Gastrocnemius medialis (tissue), 4 donors: ENCODE results near the gene ATRNL1. TPM values are rescaled to one million over a fixed set of nuclear protein-coding genes. Genes with fewer than 3 reads are reported as not detected.

Source experiments
- ATAC-seq, 2 donors: fragments of 150-250 bp; one replicate each; pipeline ENCODE4 v1.9.1; 2016
- DNase-seq, 2 donors: peaks; one replicate each; pipeline ENCODE4 v3.0.0-alpha.2; 2019
- H3K27ac ChIP-seq, 4 donors: fragments of 200-600 bp; sonication (generic); 1 replicate in 1 of 4; 2 replicates in 3 of 4; pipeline ENCODE4 v1.5.1; 2016 to 2018; ENCODE audit warnings: mild to moderate bottlenecking in 2 of 4, moderate library complexity in 1 of 4
- H3K27me3 ChIP-seq, 3 donors: fragments of 200-600 bp; sonication (generic) in 2 of 3; 1 replicate in 1 of 3; 2 replicates in 2 of 3; pipeline versions ENCODE4 v1.5.1 to v1.6.0; 2016 to 2019; ENCODE audit warnings: mild to moderate bottlenecking in 1 of 3, moderate library complexity in 1 of 3
- H3K36me3 ChIP-seq, 2 donors: fragments of 200-600 bp; sonication (generic) in 1 of 2; one replicate each; pipeline ENCODE4 v1.5.1; 2017 to 2018
- H3K4me1 ChIP-seq, 2 donors: fragments of 200-600 bp; sonication (generic) in 1 of 2; one replicate each; pipeline ENCODE4 v1.5.1; 2016 to 2017; ENCODE audit warnings: mild to moderate bottlenecking in 2 of 2
- H3K4me3 ChIP-seq, 4 donors: fragments of 200-600 bp; sonication (generic) in 3 of 4; 1 replicate in 1 of 4; 2 replicates in 3 of 4; pipeline ENCODE4 v1.5.1; 2016 to 2019; ENCODE audit warnings: mild to moderate bottlenecking in 2 of 4
- H3K9me3 ChIP-seq, 3 donors: fragments of 200-600 bp; sonication (generic) in 2 of 3; 1 replicate in 1 of 3; 2 replicates in 2 of 3; pipeline ENCODE4 v1.5.1; 2016 to 2019
- CTCF ChIP-seq, 5 experiments: fragments of 450-650 bp in 3 of 5; fragments of 200-600 bp in 2 of 5; sonication (generic) in 2 of 5; IDR thresholded peaks in 4 of 5; conservative IDR thresholded peaks in 1 of 5; 1 replicate in 4 of 5; 2 replicates in 1 of 5; pipeline ENCODE4 v1.5.1; 2016 to 2019; ENCODE audit warnings: antibody characterized with exemption in 5 of 5, mild to moderate bottlenecking in 3 of 5, moderate library complexity in 3 of 5
- POLR2A ChIP-seq, 2 donors: fragments of 450-650 bp; IDR thresholded peaks; one replicate each; pipeline ENCODE4 v1.6.1; 2017; ENCODE audit warnings: antibody characterized with exemption in 2 of 2, mild to moderate bottlenecking in 2 of 2, moderate library complexity in 2 of 2
- in situ Hi-C, 4 donors: fragments of 200-750 bp; cut with MboI; loops; one replicate each; pipeline versions ENCODE4 v1.15.0 to v1.8.0; 2017; ENCODE audit warnings: low sequenced_read_pairs in 4 of 4
- intact Hi-C: fragments of 100-400 bp; cut with DNase I; formaldehyde crosslinking; loops from one replicate; pipeline ENCODE4 v1.15.1; 2023; ENCODE audit warnings: low total_unique reads
- total RNA-seq, 4 donors: library from RNA; depleted of rRNA; stranded (reverse); fragments of >200 nt; gene quantifications; one replicate each; pipeline versions ENCODE4 v1.1.0 to v1.2.3, GENCODE V29; 2016

Gene ATRNL1
- total RNA-seq, 4 donors from 2014 or later = 1.6 to 10.8 (median 3.8) TPM

GRCh38 chr10:115902596-115902995 lies 809.4 kb downstream of the ATRNL1 start:
- Histone ChIP-seq H3K36me3 (no peaks in the 10 kb centered on the region), H3K4me3 (no peak overlapping the region), H3K27me3 (no peaks in the 10 kb centered on the region), H3K27ac (no peak overlapping the region), H3K9me3 (no peaks in the 10 kb centered on the region), H3K4me1 (no peaks in the 10 kb centered on the region)
- ATAC-seq (no peak), DNase-seq (no peak)
- intact Hi-C loops = no loop called here
- TF ChIP-seq POLR2A (IDR thresholded peaks at IDR 0.05) (no peak), CTCF (IDR thresholded peaks at IDR 0.05 in 4 of 5, conservative IDR thresholded peaks at IDR 0.05 in 1 of 5) (no peak)
- in situ Hi-C loops = no loop called here

GRCh38 chr10:115903207-115903606 lies 810.0 kb downstream of the ATRNL1 start:
- Histone ChIP-seq H3K27me3 (no peaks in the 10 kb centered on the region), H3K27ac (no peak overlapping the region), H3K9me3 (no peaks in the 10 kb centered on the region), H3K4me3 (no peak overlapping the region), H3K4me1 (no peaks in the 10 kb centered on the region), H3K36me3 (no peaks in the 10 kb centered on the region)
- DNase-seq (no peak), ATAC-seq (no peak)
- TF ChIP-seq POLR2A (IDR thresholded peaks at IDR 0.05) (no peak), CTCF (IDR thresholded peaks at IDR 0.05 in 4 of 5, conservative IDR thresholded peaks at IDR 0.05 in 1 of 5) (no peak)
- in situ Hi-C loops = no loop called here
- intact Hi-C loops = no loop called here

GRCh38 chr10:115903845-115904244 lies 810.7 kb downstream of the ATRNL1 start:
- no peaks in the 10 kb centered on the region for H3K36me3 ChIP-seq
- H3K4me1 ChIP-seq = no peaks in the 10 kb centered on the region
- intact Hi-C loops = no loop called here
- H3K9me3 ChIP-seq = no peaks in the 10 kb centered on the region
- no peaks in the 10 kb centered on the region for H3K27me3 ChIP-seq
- DNase-seq = no peak
- ATAC-seq = no peak
- TF ChIP-seq POLR2A (IDR thresholded peaks at IDR 0.05) (no peak), CTCF (IDR thresholded peaks at IDR 0.05 in 4 of 5, conservative IDR thresholded peaks at IDR 0.05 in 1 of 5) (no peak)
- no peak overlapping the region for H3K4me3 ChIP-seq
- no peak overlapping the region for H3K27ac ChIP-seq
- in situ Hi-C loops = no loop called here

- no peak overlapping the region for H3K27ac ChIP-seq
- no peaks in the 10 kb centered on the region for H3K4me1 ChIP-seq
- in situ Hi-C loops = no loop called here
- no peaks in the 10 kb centered on the region for H3K9me3 ChIP-seq
- TF ChIP-seq CTCF (IDR thresholded peaks at IDR 0.05 in 4 of 5, conservative IDR thresholded peaks at IDR 0.05 in 1 of 5) (no peak), POLR2A (IDR thresholded peaks at IDR 0.05) (no peak)
- DNase-seq (no peak), ATAC-seq (no peak)
- no peaks in the 10 kb centered on the region for H3K36me3 ChIP-seq
- H3K4me3 ChIP-seq = no peak overlapping the region
- H3K27me3 ChIP-seq = no peaks in the 10 kb centered on the region
- intact Hi-C loops = no loop called here
These were observed 815.9 kb downstream of the ATRNL1 start for GRCh38 chr10:115909037-115909436.
